Astrocyte (in vitro differentiated cells and primary cell): Measurements from ENCODE around the gene ZNF554. TPM values are rescaled to one million over a fixed set of nuclear protein-coding genes. Genes with fewer than 3 reads are reported as not detected.

Source experiments
- DNase-seq: peaks from one replicate; pipeline ENCODE4 v3.0.0-alpha.2; 2010; ENCODE audit warnings: low read depth
- FAIRE-seq: peaks from 2 replicates; lab custom pipeline; 2011; peaks lifted over from hg19 to GRCh38; lab: Jason Lieb, UNC
- H2AFZ ChIP-seq: 2 replicates; pipeline ENCODE4 v1.6.0; 2012; ENCODE audit warnings: low read depth, low read length, inconsistent platforms
- H3K27ac ChIP-seq: 2 replicates; pipeline ENCODE4 v1.5.1; 2011; ENCODE audit warnings: low read depth, low read length, inconsistent platforms
- H3K27me3 ChIP-seq: 2 replicates; pipeline ENCODE4 v1.6.0; 2011; ENCODE audit warnings: low read length, inconsistent platforms; ENCODE audit not compliant: insufficient read depth
- H3K36me3 ChIP-seq: 2 replicates; pipeline ENCODE4 v1.5.1; 2011; ENCODE audit warnings: low read length, inconsistent platforms; ENCODE audit not compliant: insufficient read depth
- H3K4me1 ChIP-seq: 2 replicates; pipeline ENCODE4 v1.5.1; 2011; ENCODE audit warnings: low read length, inconsistent platforms; ENCODE audit not compliant: insufficient read depth
- H3K4me2 ChIP-seq: 2 replicates; pipeline ENCODE4 v1.6.0; 2012; ENCODE audit warnings: low read length, inconsistent platforms
- H3K4me3 ChIP-seq: 2 replicates; pipeline ENCODE4 v1.5.1; 2011; ENCODE audit warnings: low read depth, mild to moderate bottlenecking, low read length, inconsistent platforms; ENCODE audit not compliant: insufficient read depth
- H3K79me2 ChIP-seq: 2 replicates; pipeline ENCODE4 v1.6.0; 2012; ENCODE audit warnings: mild to moderate bottlenecking, low read length, inconsistent platforms; ENCODE audit not compliant: insufficient read depth
- H3K9ac ChIP-seq: 2 replicates; pipeline ENCODE4 v1.6.0; 2012; ENCODE audit warnings: mild to moderate bottlenecking, low read length, inconsistent platforms
- H3K9me3 ChIP-seq: 2 replicates; pipeline ENCODE4 v1.5.1; 2012; ENCODE audit warnings: low read depth, mild to moderate bottlenecking, low read length, inconsistent platforms; ENCODE audit not compliant: insufficient read depth
- H4K20me1 ChIP-seq: 2 replicates; pipeline ENCODE4 v1.6.0; 2012; ENCODE audit warnings: low read length, inconsistent platforms; ENCODE audit not compliant: insufficient read depth
- H3K27ac Mint-ChIP-seq: one replicate; pipeline ENCODE4 v1.8.0; 2021; ENCODE audit warnings: mild to moderate bottlenecking, mixed read lengths; ENCODE audit not compliant: unreplicated experiment
- H3K27me3 Mint-ChIP-seq: one replicate; pipeline ENCODE4 v1.8.0; 2021; ENCODE audit warnings: low read depth, mixed read lengths; ENCODE audit not compliant: unreplicated experiment
- H3K36me3 Mint-ChIP-seq: one replicate; pipeline ENCODE4 v1.8.0; 2021; ENCODE audit warnings: low read depth, mixed read lengths; ENCODE audit not compliant: unreplicated experiment
- H3K4me1 Mint-ChIP-seq: one replicate; pipeline ENCODE4 v1.8.0; 2021; ENCODE audit warnings: low read depth, mixed read lengths; ENCODE audit not compliant: unreplicated experiment
- H3K4me3 Mint-ChIP-seq: one replicate; pipeline ENCODE4 v1.8.0; 2021; ENCODE audit warnings: mild to moderate bottlenecking, moderate library complexity, mixed read lengths; ENCODE audit not compliant: unreplicated experiment
- H3K9me3 Mint-ChIP-seq: one replicate; pipeline ENCODE4 v1.8.0; 2021; ENCODE audit warnings: mild to moderate bottlenecking, mixed read lengths; ENCODE audit not compliant: unreplicated experiment
- CTCF ChIP-seq: IDR thresholded peaks from 2 replicates; pipeline ENCODE4 v1.5.1; 2011; ENCODE audit warnings: low read depth, mild to moderate bottlenecking, inconsistent platforms, low read length, moderate library complexity; ENCODE audit not compliant: insufficient read depth
- EZH2 ChIP-seq: IDR thresholded peaks from 2 replicates; pipeline ENCODE4 v1.6.1; 2012; ENCODE audit warnings: mild to moderate bottlenecking, low read length, inconsistent platforms; ENCODE audit not compliant: insufficient read depth
- total RNA-seq: library from RNA; stranded (reverse); gene quantifications from 2 replicates; pipeline ENCODE4 v1.2.1, GENCODE V29; 2021

ZNF554 gene
- total RNA-seq, 1 donor from 2014 or later: 3.1 TPM

GRCh38 chr19:2774953-2775555 is 44.6 kb upstream of the ZNF554 start:
- Histone ChIP-seq H3K27me3 (no peaks in the 10 kb centered on the region), H3K9me3 (no peaks in the 10 kb centered on the region), H3K27ac (no peak overlapping the region), H3K36me3 (peaks cover 3% of the 10 kb centered on the region), H2AFZ (no peak overlapping the region), H3K9ac (no peak overlapping the region), H3K4me3 (no peak overlapping the region), H3K79me2 (peaks cover 93% of the 10 kb centered on the region), H4K20me1 (peaks cover 89% of the 10 kb centered on the region), H3K4me2 (peak overlapping the region; percentile 57), H3K4me1 (peaks cover 6% of the 10 kb centered on the region)
- no peak for FAIRE-seq
- H3K4me3 Mint-ChIP-seq: peak overlapping the region; percentile 54
- TF ChIP-seq EZH2 (no peak), CTCF (no peak)
- H3K9me3 Mint-ChIP-seq: no peaks in the 10 kb centered on the region
- peaks cover 19% of the 10 kb centered on the region for H3K4me1 Mint-ChIP-seq
- no peaks in the 10 kb centered on the region for H3K27me3 Mint-ChIP-seq
- H3K36me3 Mint-ChIP-seq: peaks cover 7% of the 10 kb centered on the region
- DNase-seq: no peak
- peak overlapping the region; percentile 5 for H3K27ac Mint-ChIP-seq

- no peaks in the 10 kb centered on the region for H3K9me3 ChIP-seq
- peak overlapping the region; percentile 57 for H3K4me2 ChIP-seq
- H3K79me2 ChIP-seq: peaks cover 93% of the 10 kb centered on the region
- no peaks in the 10 kb centered on the region for H3K27me3 ChIP-seq
- DNase-seq (peak; percentile 62), FAIRE-seq (no peak)
- peak overlapping the region; percentile 95 for H3K27ac Mint-ChIP-seq
- H3K27me3 Mint-ChIP-seq: no peaks in the 10 kb centered on the region
- H3K4me1 ChIP-seq: peaks cover 6% of the 10 kb centered on the region
- no peak for TF ChIP-seq CTCF
- TF ChIP-seq EZH2: no peak
- peaks cover 89% of the 10 kb centered on the region for H4K20me1 ChIP-seq
- H2AFZ ChIP-seq: no peak overlapping the region
- peaks cover 22% of the 10 kb centered on the region for H3K4me1 Mint-ChIP-seq
- H3K9ac ChIP-seq: no peak overlapping the region
- no peak overlapping the region for H3K4me3 ChIP-seq
- peak overlapping the region; percentile 45 for H3K4me3 Mint-ChIP-seq
- H3K36me3 ChIP-seq: peaks cover 3% of the 10 kb centered on the region
- H3K36me3 Mint-ChIP-seq: peaks cover 7% of the 10 kb centered on the region
- no peaks in the 10 kb centered on the region for H3K9me3 Mint-ChIP-seq
- no peak overlapping the region for H3K27ac ChIP-seq
Measured at GRCh38 chr19:2775556-2776430, 43.9 kb upstream of the ZNF554 start.
